H1 (cell line): ENCODE measurements around the gene ZBTB20. TPM values are rescaled to one million over a fixed set of nuclear protein-coding genes. Genes with fewer than 3 reads are reported as not detected.

Experiments used
- BRCA1 ChIP-seq: IDR thresholded peaks from 2 replicates; pipeline ENCODE4 v1.6.1; 2012; ENCODE audit warnings: low read depth, low read length, improper control_type of control experiment
- EP300 ChIP-seq, 2 experiments: IDR thresholded peaks; 1 replicate in 1 of 2; 2 replicates in 1 of 2; pipeline ENCODE4 v1.6.1; 2011 to 2012; ENCODE audit warnings: low read depth in 2 of 2, low read length in 2 of 2, mild to moderate bottlenecking in 2 of 2, borderline replicate concordance in 1 of 2, inconsistent platforms in 1 of 2, moderate library complexity in 1 of 2
- polyA plus RNA-seq, 7 experiments: library from polyadenylated mRNA; depleted of rRNA in 3 of 7; stranded (reverse) in 5 of 7; unstranded in 2 of 7; fragments of >200 nt in 5 of 7; fragments of 200-250 nt in 2 of 7; gene quantifications; 1 replicate in 5 of 7; 2 replicates in 1 of 7; 4 replicates in 1 of 7; pipeline versions ENCODE4 v1.2.1 to v1.2.3, GENCODE V29; 2011 to 2013; ENCODE audit warnings: missing spikeins in 2 of 7, mixed read lengths in 2 of 7
- total RNA-seq: library from RNA; stranded (reverse); fragmentation: NEBNext Ultra II Directional; extraction: Animal tissue kit (Norgen Biotek cat#: 25700); gene quantifications from 2 replicates; pipeline ENCODE4 v1.2.1, GENCODE V29; 2021
- TF ChIP-seq, protein P1 (sequence below), 3 experiments: IDR thresholded peaks; 1 replicate in 2 of 3; 2 replicates in 1 of 3; pipeline versions ENCODE4 v1.5.1 to v1.6.1; 2011; ENCODE audit warnings: low read length in 3 of 3, mild to moderate bottlenecking in 3 of 3, inconsistent platforms in 2 of 3, low read depth in 1 of 3, moderate library complexity in 1 of 3; ENCODE audit not compliant: insufficient read depth in 1 of 3; ENCODE audit errors: control extremely low read depth in 1 of 3
- TF ChIP-seq, protein P2 (sequence below): IDR thresholded peaks from 2 replicates; pipeline ENCODE4 v1.6.1; 2012; ENCODE audit warnings: low read length, inconsistent platforms

The ZBTB20 gene
- total and polyA plus RNA-seq, 2 of the 8 experiments (the other 6 are each of a cell fraction or from before 2014, with no cell fraction given): 0.35 to 1.3 TPM

GRCh38 chr3:115099986-115100571 lies 47.0 kb downstream of the ZBTB20 start (continued):
- TF ChIP-seq, protein P1, sequence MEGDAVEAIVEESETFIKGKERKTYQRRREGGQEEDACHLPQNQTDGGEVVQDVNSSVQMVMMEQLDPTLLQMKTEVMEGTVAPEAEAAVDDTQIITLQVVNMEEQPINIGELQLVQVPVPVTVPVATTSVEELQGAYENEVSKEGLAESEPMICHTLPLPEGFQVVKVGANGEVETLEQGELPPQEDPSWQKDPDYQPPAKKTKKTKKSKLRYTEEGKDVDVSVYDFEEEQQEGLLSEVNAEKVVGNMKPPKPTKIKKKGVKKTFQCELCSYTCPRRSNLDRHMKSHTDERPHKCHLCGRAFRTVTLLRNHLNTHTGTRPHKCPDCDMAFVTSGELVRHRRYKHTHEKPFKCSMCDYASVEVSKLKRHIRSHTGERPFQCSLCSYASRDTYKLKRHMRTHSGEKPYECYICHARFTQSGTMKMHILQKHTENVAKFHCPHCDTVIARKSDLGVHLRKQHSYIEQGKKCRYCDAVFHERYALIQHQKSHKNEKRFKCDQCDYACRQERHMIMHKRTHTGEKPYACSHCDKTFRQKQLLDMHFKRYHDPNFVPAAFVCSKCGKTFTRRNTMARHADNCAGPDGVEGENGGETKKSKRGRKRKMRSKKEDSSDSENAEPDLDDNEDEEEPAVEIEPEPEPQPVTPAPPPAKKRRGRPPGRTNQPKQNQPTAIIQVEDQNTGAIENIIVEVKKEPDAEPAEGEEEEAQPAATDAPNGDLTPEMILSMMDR (IDR thresholded peaks at IDR 0.05; ENCODE audit: control extremely low read depth in 1 of 3, insufficient read depth in 1 of 3, low read depth in 1 of 3, low read length in 3 of 3): no peak
- TF ChIP-seq, protein P2, sequence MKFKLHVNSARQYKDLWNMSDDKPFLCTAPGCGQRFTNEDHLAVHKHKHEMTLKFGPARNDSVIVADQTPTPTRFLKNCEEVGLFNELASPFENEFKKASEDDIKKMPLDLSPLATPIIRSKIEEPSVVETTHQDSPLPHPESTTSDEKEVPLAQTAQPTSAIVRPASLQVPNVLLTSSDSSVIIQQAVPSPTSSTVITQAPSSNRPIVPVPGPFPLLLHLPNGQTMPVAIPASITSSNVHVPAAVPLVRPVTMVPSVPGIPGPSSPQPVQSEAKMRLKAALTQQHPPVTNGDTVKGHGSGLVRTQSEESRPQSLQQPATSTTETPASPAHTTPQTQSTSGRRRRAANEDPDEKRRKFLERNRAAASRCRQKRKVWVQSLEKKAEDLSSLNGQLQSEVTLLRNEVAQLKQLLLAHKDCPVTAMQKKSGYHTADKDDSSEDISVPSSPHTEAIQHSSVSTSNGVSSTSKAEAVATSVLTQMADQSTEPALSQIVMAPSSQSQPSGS: no peak
- TF ChIP-seq BRCA1: no peak
- no peak for TF ChIP-seq EP300 (IDR thresholded peaks at IDR 0.05; ENCODE audit: borderline replicate concordance in 1 of 2, low read depth in 2 of 2, low read length in 2 of 2)
